Hematopoietic multipotent progenitor cell treated with erythropoietin and hydrocortisone succinate and interleukin-3 and kit ligand, for 6 days (in vitro differentiated cells): ENCODE measurements around the gene GRIA4.
"Not testable (repeated sequence)": the region's sequence is repeated elsewhere in the genome, so short reads cannot be mapped to it uniquely, and the experiment has no call there.

ENCODE experiments used
- DNase-seq: peaks from one replicate; pipeline ENCODE4 v3.0.0-alpha.2; 2015

Gene GRIA4

DNA sequence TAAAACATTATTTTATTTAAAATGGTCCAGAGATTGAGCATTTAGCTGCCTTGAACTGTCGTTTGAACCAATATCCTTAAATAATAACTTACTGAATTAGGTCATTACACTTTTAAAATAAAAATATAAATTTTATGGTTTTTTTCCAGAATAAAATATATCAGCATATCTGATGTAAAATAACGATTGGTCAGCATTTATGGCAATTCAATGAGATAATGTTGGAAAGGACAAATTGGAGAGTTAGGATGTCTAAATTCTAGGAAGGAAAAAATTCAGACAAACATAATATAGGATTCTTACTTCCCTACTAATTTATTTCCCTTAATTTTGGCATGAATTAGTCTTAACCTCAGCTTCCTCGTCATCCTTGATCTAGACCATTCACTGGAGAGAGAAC, 113.4 kb downstream of the GRIA4 start:
- DNase-seq: no peak

DNA sequence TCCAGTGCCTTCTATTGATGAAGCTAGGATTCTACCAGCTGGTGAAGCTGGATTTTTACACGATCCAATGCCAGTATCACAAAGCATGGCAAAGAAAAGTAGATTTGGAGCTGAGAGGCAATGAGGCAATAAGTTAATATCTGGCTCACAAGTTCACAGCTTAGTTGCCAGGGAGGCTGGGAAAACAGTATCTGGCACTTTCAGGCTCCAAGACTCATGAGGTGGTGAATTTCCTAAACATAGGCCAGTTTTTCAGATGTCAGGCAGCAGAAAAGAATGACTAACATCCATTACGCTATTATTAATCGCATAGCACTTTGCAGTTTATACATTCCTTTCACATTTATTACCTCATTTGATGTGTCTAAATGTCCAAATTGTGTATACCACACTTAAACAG, 122.7 kb downstream of the GRIA4 start:
- DNase-seq: no peak

DNA sequence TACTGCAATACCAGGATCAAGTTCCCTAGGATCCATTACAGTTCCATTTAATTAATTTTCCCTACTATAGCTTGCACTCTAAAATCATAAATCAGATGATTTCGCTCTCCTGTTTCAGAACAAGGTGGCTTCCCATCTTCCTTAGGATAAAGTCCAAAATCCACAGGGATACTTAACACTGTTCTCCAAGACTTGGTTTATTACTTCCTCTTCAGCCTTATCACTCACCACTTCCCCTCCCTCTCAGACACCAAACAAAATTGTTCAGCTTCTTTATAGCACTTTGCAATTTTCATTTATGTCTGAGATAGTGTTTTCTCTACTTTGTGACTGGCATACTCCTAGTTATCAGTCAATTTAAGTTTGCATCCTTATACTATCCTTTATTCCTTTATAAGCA, 124.6 kb downstream of the GRIA4 start:
- no peak for DNase-seq

DNA sequence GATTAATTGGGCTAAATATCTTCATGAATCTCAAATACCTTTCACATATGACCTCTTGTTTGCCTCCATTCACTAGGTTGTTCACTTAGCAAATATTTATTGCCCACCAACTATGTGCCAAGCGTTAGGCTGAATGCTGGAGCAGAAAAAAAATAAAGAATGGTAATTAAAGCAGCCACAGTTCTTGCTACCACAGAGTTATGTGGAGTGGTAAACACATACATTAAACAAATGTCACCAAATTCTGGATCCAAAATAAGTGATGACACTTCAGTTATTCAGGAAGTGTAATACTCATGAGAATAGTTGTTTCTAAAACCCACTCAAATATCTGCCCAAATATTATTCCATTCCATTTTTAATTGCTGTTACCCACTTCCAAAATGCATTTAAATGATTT, 128.4 kb downstream of the GRIA4 start:
- no peak for DNase-seq

DNA sequence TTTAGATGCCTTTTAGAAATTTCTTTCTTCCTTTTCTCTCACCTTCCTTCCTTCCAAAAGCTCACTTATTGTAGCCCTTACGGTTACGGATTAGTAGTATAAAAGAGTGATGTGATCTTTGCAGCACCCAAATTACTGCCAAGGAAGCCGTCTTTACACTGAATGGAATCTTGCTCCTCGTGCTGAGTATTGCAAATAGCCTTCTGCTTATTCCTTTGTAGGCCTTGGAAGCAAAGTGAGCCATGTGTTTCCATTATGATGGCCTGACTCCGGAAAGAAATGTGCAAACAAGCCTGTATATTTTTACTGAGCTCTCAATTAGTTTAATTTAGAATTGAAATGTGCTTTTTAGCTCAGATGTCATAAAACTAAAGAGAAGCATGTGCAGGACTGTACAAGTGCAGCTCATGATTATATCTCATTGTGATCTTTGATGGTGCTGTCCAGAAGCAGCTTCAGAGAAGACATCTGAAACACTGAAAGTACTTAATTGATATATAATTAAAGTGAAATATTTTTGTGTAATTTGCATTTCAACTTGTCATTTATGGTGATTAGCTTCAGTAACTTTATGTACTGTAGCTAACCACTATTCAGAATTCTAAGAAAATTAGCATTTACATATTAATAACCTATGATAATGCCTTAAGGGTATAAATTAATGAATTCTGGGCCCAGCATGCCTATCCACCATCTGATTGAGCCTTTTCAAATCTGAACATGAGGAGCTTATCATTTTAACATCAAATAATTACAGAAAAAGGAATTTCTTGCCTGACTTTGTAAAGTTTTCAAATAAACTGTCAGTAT, 129.3 kb downstream of the GRIA4 start:
- DNase-seq: no peak

DNA sequence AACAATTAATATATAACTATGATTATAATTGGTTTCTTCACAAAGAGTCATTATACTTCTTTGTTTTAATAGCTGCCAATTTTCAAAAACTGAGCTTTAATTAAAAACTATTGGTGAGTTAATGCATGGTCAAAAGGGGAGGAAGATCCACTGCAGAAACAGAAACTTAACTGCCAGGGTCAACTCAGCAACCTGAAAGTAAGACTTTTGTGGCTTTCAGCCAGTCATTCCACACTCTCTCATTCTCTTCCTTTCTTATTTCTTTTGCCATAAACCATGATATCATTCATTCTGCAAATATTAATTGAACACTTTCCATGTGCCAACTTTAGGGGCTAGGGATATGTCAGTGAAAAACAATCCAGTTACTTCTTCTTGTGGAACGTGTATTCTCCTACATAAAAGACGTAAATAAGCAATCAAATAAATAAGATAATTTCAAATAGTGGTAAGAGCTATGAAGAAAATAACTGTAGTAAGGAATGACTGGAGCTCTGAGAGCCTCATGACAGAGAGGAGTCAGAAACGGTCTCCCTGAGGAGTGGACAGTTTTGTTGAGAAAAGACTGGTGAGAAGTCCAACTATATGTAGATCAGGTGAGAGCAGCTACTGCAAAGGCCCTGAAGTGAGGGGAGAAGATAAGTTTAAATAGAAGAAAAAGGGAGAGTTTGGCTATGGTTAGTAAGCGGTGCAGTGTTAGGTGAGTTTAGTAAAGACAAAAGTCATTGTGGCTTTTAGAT, 130.5 kb downstream of the GRIA4 start:
- DNase-seq: no peak

DNA sequence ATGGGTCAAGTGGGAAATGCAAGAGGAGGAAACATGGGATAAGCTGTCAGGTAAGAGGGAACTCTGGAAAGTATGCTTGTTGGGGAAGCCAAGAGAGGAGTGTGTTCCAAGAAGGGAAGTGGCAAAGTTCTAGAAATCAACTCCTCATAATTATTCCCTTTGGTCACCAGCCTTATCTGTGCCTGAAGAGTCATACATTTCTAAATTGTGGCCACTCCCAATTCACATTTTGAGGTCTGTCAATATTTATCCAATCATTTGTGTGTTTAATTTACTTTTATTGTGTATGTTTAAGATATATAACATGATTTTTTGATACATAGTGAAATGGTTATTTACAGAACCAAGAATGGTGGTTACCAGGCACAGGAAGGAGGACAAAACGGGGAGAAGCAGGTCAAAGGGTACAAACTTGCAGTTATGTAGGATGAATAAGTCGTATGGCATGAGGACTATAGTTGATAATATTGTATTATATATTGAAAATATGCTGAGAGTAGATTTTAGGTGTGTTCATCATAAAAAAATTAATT, 131.7 kb downstream of the GRIA4 start:
- DNase-seq: no peak

DNA sequence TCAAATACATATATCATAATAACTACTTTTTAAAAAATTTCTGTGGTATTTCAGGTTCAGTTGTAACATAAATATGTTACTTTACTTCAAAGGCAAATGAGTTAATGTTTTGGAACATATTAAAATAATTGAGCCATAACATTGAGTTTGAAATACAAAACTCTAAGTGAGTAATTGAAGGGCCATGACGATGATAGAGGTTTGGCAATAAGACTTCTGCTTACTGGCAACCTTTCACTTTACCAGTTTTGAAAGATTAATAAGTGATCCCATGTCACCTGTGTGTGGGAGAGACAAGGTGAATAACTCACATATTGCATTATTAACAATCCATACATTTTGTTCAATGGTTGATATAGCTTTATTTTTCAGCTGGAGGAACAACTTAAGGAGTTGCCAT, 144.4 kb downstream of the GRIA4 start:
- DNase-seq: no peak

DNA sequence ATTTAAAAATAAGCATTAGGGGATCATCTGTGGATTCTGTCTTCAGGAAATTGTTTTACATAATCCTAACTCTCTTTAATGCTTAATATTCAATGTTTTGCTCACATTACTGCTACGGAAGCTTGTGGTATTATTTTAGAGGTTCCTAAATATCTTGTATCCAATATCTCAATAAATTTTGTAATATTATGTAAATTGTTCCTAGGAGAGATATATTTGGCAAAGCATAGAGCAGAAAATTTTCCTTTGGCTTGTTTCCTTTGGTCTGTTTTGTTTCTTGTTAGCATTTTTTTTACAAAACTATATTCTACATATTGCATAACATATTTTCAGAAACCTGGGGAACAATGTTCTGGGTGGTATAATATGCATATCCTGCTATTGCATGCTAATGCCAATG, 144.8 kb downstream of the GRIA4 start:
- DNase-seq: no peak

DNA sequence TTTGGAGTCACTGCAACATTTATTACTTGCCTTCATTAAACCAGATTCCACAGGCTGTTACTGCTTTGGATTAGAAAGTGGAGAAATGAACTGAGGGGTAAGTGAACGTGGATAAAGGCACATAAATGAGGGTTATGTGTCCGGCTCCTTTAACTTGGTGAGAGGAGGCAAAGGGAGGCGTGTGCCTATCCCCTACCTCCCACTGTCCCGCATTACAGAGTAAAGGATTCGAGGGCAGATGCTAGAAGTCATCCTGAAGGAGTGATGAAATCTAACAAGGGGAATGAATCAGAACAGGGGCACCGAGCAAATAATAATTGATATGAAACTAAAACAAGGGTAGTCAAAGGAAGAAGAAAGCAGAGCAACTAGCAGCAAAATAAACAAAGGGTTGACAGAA, 147.2 kb downstream of the GRIA4 start:
- no peak for DNase-seq

DNA sequence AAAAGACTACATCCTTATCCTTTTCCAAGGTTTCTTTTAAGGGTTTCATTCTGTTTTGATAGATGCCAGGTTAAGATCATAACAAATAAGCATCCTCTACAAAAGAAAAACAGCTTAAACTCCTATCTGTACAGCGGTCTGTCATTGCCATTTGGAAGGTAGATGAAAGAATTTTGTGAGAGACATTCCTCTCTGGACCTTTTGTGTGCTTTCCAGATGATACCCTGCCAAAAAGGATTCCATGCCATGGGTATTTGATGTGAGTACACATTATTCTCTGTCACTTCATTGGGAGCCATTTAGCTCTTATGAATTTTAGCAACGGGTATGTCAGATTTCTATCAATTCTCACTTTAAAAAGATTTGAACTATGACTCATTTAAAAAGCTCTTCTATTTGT, 153.7 kb downstream of the GRIA4 start:
- no peak for DNase-seq

DNA sequence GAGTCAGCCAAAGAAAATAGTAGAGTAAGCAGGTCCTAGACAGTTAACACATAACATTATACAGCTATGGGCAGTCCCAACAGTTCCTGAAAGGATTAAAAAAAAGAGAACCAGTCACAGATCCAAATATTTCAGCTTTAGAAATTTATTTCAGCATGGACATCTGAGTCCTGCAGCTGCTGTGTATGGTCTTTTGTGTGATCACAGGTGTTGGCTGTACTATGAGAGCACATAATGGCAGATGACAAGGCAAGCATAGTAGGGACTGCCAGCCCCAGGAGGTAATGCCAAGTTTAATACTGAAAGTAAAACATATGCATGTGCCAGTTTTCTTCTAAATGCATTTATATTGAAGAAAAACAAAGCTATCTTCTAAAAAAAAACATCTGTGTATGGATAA, 158.1 kb downstream of the GRIA4 start:
- DNase-seq: no peak

DNA sequence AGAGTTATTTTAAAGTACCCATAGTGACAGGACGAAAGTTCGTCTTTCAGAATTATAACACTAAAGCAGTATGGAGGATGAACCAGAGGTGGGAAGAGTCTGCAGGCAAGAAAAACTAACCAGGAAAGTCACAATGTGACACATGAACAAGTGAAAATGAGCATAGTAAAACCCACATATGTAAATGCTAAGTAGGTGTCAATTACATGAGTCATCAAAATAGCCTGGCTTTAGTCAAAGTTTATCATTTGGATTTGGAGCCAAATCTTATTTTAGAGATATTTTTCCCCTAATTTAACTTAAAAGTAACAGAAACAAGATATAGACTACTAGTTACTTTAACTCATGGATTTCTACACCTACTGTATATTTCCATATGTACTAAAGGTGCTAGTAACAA, 159.8 kb downstream of the GRIA4 start:
- DNase-seq: no peak

DNA sequence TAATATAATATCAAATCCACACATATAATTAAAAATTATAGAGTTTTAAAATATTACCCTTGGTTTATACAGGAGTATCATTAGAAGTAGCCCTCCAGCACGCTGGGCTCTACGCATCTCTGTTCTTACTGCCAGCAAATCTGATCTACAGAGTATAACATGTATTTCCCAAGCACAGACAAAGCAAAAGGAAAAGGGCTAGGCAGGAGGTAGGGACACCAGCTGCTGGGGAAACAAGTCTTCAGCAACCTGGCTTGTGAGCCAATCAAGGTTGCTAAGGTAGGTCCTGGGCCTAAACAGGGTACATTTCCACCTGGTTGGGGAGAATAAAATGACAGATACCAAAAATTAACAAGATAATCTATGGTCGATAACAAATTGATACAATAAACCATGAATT, 163.6 kb downstream of the GRIA4 start:
- not testable (repeated sequence) for DNase-seq

DNA sequence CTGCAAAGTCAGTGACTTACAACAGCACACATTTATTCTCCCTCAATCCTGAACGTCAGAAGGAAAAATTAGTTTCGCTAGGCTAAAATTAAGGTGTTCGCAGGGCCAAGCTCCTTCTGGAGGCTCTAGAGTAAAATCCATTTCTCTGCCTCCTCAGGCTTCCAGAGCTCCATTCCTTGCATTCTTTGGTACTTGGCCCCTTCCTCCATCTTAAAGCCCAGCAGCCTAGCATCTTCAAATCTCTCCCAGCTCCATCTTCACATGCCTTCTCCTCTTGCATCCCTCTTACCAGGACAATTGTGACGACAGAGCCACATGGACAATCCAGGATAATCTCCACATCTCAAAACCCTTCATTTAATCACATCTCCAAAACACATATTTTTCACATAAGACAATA, 165.0 kb downstream of the GRIA4 start:
- no peak for DNase-seq

DNA sequence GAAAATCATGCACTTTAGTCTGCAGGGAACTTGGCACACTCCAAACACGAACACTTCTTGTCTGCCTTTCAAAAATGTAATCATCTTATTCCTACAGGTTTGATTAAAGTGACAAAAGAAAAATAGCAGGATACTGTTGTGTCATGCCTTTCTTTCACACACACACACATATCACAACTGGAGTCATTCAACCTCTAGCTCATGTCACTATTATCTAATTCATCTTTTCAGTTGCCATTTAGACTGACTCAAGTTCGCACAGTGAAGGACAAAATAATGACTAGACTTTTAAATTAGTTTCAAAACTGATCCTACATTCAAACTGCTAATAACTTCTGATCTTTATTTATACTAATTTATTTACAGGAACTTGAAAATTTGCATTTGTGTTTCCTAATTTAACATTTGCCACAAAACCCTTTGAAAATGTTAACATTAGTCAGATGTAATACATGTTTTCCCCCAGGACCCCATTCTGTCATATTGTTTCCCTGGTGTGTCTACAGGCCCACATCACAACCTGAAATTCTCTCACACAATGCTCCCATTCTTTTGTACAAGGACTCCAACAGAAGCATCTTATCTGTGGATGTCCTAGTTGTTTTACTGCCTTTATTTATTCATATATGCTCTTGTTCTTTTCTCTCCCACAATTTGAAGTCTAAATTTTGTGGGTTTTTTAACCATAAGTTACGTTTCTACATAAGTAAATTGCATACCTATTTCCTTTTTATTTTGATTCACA, 171.1 kb downstream of the GRIA4 start:
- DNase-seq: no peak

DNA sequence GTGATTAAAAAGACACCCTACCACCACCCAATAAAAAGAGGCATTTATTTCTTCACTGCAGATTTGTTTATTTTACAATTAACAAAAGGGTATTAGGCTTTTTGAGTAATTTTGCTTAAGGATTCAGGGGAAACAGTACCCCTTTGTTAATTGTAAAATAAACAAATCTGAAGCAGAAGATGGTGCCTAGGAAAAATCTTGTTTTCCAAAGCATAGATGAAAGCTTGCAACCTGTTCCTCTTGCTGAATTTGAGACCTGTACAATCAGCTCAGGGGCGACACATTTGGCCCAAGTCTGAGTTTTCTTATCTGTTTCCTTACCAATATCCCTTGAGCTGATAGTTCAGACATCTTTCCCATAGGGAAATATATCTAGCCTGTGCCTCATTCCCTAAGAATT, 171.9 kb downstream of the GRIA4 start:
- no peak for DNase-seq

DNA sequence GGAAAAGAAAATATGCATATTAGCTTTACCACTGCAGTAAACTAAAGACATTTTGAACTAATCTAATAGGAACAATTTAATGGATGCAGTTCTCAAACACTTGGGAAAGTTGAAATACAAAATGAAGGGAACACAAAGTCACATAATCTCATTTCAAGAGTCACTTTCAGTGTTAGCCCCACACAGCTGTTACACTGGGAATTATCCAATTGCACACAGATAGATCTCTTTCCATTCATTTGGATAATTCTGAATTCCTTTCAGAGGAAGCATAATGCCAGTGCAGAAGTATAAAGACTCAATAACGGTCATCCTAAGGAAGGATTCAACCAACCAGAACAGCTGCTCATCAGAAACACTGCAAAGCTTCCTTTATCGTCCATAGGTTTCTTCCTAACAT, 173.3 kb downstream of the GRIA4 start:
- DNase-seq: no peak

DNA sequence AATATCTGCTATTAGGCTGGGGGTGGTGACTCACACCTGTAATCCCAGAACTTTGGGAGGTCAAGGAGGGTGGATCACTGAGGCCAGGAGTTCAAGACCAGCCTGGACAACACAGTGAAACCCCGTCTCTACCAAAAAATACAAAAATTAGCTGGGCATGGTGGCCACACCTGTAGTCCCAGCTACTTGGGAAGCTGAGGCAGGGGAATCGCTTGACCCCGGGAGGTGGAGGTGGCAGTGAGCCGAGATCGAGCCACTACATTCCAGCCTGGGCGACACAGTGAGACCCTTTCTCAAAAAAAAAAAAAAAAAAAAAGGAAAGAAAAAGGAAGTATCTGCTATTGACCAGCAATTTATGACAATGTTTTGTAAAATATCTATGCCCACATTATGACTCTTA, 176.0 kb downstream of the GRIA4 start:
- not testable (repeated sequence) for DNase-seq

DNA sequence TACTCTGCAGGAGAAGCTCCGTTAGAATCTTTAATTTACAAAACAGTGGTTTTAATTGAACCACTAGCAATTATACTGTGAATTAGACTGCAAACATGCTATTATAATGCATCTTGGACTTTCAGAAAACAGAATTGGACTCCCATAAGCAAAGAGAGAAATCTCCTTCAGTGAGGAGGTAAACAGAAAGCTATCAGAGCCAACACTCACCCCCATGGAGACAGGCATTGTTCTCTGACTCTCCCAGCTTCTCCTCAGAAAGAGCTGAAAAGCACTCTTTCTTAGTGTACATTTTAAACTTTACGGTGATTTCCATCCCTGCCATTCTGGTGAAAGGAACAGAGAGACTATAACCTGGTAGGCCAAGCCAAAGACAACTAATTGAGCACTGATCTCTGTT, 176.9 kb downstream of the GRIA4 start:
- no peak for DNase-seq

DNA sequence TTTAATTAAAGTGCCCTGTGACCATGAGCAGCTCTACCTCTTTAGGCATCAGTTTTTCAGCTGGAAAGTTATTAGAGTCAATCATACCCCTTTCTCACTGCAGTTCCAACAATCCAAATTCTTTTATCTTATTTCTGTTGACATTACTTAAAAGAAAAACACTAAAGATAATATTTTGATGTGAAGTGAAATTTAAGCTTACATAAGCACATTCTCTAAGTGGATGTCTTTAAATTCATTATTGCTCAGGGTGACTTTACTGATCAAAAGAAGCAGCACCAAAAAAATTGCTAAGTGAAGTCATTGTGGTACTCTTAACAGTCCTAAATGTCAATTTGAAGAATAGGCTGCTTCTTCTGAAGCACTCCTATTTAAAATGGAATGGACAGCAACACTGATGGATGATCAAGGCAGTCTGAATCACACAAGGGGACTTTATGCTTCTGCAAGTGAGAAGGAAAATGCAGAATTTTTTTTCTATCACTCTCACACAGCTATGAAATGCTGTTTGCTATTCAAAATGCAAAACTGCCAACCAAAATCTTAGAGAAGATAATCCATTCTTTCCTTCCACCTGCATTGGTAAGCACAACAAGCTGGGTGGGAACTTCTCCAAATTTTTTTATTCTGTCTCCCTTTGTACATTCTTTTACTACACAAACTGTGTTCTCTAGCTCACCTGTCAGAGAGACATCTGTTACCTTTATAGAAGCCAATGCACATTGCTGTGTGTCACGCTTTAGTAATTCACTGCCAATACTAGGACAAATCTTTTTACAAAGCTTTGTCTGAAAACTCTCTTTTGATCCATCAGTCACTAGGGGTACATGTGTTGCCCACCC, 179.9 kb downstream of the GRIA4 start:
- no peak for DNase-seq

DNA sequence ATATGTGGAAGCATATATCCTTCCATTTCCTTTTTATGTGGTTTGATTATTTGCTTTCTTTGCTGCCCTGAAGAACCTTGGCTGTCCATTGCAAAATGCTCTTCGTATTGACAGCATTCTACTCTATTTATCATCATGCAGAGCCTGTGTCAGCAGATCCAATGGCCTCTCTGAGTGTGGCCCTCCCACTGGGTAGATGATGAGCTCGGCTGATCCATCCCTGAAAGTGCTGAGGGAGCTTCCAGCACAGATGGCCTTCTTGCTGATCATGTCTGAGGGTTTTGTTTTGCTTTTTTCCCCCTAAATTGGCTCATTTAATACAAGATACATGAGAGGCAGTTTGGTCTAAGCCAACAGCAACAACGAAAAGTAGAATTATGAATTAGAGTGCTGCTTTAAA, 181.0 kb downstream of the GRIA4 start:
- DNase-seq: no peak

DNA sequence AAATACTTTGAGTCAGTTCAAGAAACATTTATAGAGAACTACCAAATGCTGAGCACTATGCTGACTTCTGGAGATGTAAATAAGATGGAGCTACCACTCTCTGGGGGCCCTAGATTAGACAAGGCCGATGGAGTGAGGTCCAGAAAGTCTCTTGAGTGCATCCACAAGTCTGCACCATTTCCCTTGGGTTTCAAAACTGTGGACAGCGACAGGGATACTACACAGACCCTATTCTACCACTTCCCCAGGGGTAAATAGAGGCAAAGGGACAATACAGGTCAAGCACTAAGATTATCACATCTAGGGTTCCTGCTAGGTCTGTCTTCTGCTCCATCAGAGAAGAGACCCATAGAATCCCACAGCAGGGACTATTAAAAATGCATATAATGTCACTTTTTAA, 183.2 kb downstream of the GRIA4 start:
- DNase-seq: no peak
